Keratinocyte (primary cell): ENCODE measurements around the gene CST7.

ENCODE experiments used
- EZH2 ChIP-seq: IDR thresholded peaks from one replicate; pipeline ENCODE4 v1.6.1; 2012; ENCODE audit warnings: inconsistent platforms, mild to moderate bottlenecking, low read length, moderate library complexity
- TF ChIP-seq, protein P1 (sequence below), 3 experiments: IDR thresholded peaks in 1 of 3; conservative IDR thresholded peaks in 1 of 3; optimal IDR thresholded peaks in 1 of 3; 2 replicates in 2 of 3; 3 replicates in 1 of 3; pipeline versions ENCODE3 to v1.5.1; 2011; ENCODE audit warnings: low read length in 3 of 3, mild to moderate bottlenecking in 3 of 3, moderate library complexity in 2 of 3, control low read depth in 1 of 3, inconsistent platforms in 1 of 3; ENCODE audit not compliant: insufficient read depth in 2 of 3; ENCODE audit errors: extremely low read depth in 1 of 3

DNA sequence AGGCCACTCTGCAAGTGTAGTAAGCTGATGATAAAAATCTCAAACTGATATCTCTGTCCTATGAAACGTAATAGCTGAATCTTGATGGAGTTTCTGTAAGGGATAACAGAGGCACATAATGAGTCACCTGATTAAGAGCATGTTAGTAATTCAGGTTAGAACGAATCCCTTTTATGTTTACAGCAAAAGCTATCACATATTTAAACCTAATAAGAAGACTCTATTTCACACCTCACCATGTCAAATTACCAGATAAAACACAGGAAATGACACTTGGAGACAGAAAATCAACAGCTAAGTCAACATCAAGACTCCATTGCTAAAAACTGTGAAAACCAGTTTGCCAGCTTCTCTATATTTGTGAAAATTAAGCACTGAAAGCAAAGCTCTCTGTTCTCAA, 11.8 kb downstream of the CST7 start:
- TF ChIP-seq, protein P1, sequence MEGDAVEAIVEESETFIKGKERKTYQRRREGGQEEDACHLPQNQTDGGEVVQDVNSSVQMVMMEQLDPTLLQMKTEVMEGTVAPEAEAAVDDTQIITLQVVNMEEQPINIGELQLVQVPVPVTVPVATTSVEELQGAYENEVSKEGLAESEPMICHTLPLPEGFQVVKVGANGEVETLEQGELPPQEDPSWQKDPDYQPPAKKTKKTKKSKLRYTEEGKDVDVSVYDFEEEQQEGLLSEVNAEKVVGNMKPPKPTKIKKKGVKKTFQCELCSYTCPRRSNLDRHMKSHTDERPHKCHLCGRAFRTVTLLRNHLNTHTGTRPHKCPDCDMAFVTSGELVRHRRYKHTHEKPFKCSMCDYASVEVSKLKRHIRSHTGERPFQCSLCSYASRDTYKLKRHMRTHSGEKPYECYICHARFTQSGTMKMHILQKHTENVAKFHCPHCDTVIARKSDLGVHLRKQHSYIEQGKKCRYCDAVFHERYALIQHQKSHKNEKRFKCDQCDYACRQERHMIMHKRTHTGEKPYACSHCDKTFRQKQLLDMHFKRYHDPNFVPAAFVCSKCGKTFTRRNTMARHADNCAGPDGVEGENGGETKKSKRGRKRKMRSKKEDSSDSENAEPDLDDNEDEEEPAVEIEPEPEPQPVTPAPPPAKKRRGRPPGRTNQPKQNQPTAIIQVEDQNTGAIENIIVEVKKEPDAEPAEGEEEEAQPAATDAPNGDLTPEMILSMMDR (optimal IDR thresholded peaks at IDR 0.05 in 1 of 3, IDR thresholded peaks at IDR 0.05 in 1 of 3, conservative IDR thresholded peaks at IDR 0.05 in 1 of 3; ENCODE audit: extremely low read depth in 1 of 3, insufficient read depth in 2 of 3, low read length in 3 of 3), result no peak
- no peak for TF ChIP-seq EZH2
